Measurements from ENCODE around the gene DNAH9. TPM values are rescaled to one million over a fixed set of nuclear protein-coding genes. Genes with fewer than 3 reads are reported as not detected.

Gene DNAH9
- not detected for polyA plus RNA-seq (2013, experiment 1 of 2; ENCODE audit: insufficient read length)
- polyA plus RNA-seq (2013, experiment 2 of 2; ENCODE audit: insufficient read length) = 0.14 TPM

GRCh38 chr17:11598274-11599221 lies at the start of gene DNAH9:
TSS of gene DNAH9 (plus strand) at chr17:11598470. CDS start at chr17:11598499, 29 bp downstream.
- DNase-seq = peak; percentile 69

- DNase-seq = no peak
These were observed 47.8 kb upstream of the DNAH9 start for GRCh38 chr17:11550431-11550830.

- DNase-seq = no peak
These were observed 46.8 kb upstream of the DNAH9 start for GRCh38 chr17:11551442-11551841.

GRCh38 chr17:11553135-11553534 lies 45.1 kb upstream of the DNAH9 start:
- DNase-seq = no peak

- no peak for DNase-seq
These were observed 44.2 kb upstream of the DNAH9 start for GRCh38 chr17:11554042-11554441.

- DNase-seq = no peak
These were observed 43.7 kb upstream of the DNAH9 start for GRCh38 chr17:11554542-11554941.

GRCh38 chr17:11555530-11555929 lies 42.7 kb upstream of the DNAH9 start:
- no peak for DNase-seq

- no peak for DNase-seq
These were observed 40.4 kb upstream of the DNAH9 start for GRCh38 chr17:11557727-11558452.

GRCh38 chr17:11558681-11559234 lies 39.5 kb upstream of the DNAH9 start:
- DNase-seq = no peak

- no peak for DNase-seq
These were observed 38.7 kb upstream of the DNAH9 start for GRCh38 chr17:11559601-11560000.

- DNase-seq = no peak
These were observed 37.0 kb upstream of the DNAH9 start for GRCh38 chr17:11561281-11561680.

- no peak for DNase-seq
These were observed 36.6 kb upstream of the DNAH9 start for GRCh38 chr17:11561702-11562101.

GRCh38 chr17:11564589-11565380 lies 33.5 kb upstream of the DNAH9 start:
- no peak for DNase-seq

GRCh38 chr17:11565591-11565990 lies 32.7 kb upstream of the DNAH9 start:
- no peak for DNase-seq

GRCh38 chr17:11578998-11579397 lies 19.3 kb upstream of the DNAH9 start:
- no peak for DNase-seq

GRCh38 chr17:11580677-11581076 lies 17.6 kb upstream of the DNAH9 start:
- DNase-seq = no peak

GRCh38 chr17:11582217-11582616 lies 16.1 kb upstream of the DNAH9 start:
- DNase-seq = no peak

- DNase-seq = no peak
These were observed 14.8 kb upstream of the DNAH9 start for GRCh38 chr17:11583306-11583992.

GRCh38 chr17:11589716-11590115 lies 8.6 kb upstream of the DNAH9 start:
- no peak for DNase-seq

- no peak for DNase-seq
These were observed 3.4 kb downstream of the DNAH9 start for GRCh38 chr17:11601661-11602060.

- DNase-seq = no peak
These were observed 10.1 kb downstream of the DNAH9 start for GRCh38 chr17:11608396-11608795.

Measured in fibroblast of skin of abdomen (primary cell).